Measurements from ENCODE around the gene GOLM1. TPM values are rescaled to one million over a fixed set of nuclear protein-coding genes. Genes with fewer than 3 reads are reported as not detected.

The GOLM1 gene
- total and polyA plus RNA-seq, 2 of the 13 experiments (the other 11 are each of a cell fraction or from before 2014, with no cell fraction given), result 0.20 to 0.30 TPM

- TF ChIP-seq TCF12 (IDR thresholded peaks at IDR 0.05), result no peak
- TF ChIP-seq TCF12 (CRISPR knock-in tag; IDR thresholded peaks at IDR 0.05), result peak; percentile 87; the same call in 1 of the 2 replicates
- TF ChIP-seq MYPOP (CRISPR knock-in tag; IDR thresholded peaks at IDR 0.05), result 0 out of 2 replicates have a peak, but pooled peaks have one; percentile 56
- TF ChIP-seq ZNF430 (CRISPR knock-in tag; IDR thresholded peaks at IDR 0.05), result no peak
- peak; percentile 61 for TF ChIP-seq ELF1 (CRISPR knock-in tag; IDR thresholded peaks at IDR 0.05)
- TF ChIP-seq BCL6 (CRISPR knock-in tag; IDR thresholded peaks at IDR 0.05), result peak; percentile 92
- no peak for TF ChIP-seq KLF13 (CRISPR knock-in tag; IDR thresholded peaks at IDR 0.05)
- TF ChIP-seq FOXA1 (IDR thresholded peaks at IDR 0.05), result peak; percentile 43; the same call in 1 of the 2 replicates
- TF ChIP-seq FOXA1 (CRISPR knock-in tag; IDR thresholded peaks at IDR 0.05), result peak; percentile 99
- peak; percentile 85 for TF ChIP-seq SALL1 (CRISPR knock-in tag; IDR thresholded peaks at IDR 0.05)
- TF ChIP-seq NKX3-1 (CRISPR knock-in tag; IDR thresholded peaks at IDR 0.05), result peak; percentile 98
- no peak for TF ChIP-seq ZNF317 (CRISPR knock-in tag; IDR thresholded peaks at IDR 0.05)
- no peak for TF ChIP-seq HIC2 (CRISPR knock-in tag; IDR thresholded peaks at IDR 0.05; ENCODE audit: low read depth)
- TF ChIP-seq SKI (IDR thresholded peaks at IDR 0.05; ENCODE audit: partially characterized antibody), result peak; percentile 17
- TF ChIP-seq NFKBIZ (CRISPR knock-in tag; IDR thresholded peaks at IDR 0.05), result peak; percentile 66; the same call in 1 of the 2 replicates
- no peak for TF ChIP-seq HNF4G (IDR thresholded peaks at IDR 0.05; ENCODE audit: borderline replicate concordance, low read depth, low read length)
- TF ChIP-seq HNF4G (CRISPR knock-in tag; IDR thresholded peaks at IDR 0.05; ENCODE audit: borderline replicate concordance, low read depth), result peak; percentile 34; the same call in 1 of the 2 replicates
- TF ChIP-seq GATAD2A (CRISPR knock-in tag; IDR thresholded peaks at IDR 0.05), result peak; percentile 79
- TF ChIP-seq RAD21 (CRISPR knock-in tag; IDR thresholded peaks at IDR 0.05), result no peak
- TF ChIP-seq SAP130 (CRISPR knock-in tag; IDR thresholded peaks at IDR 0.05; ENCODE audit: low read depth), result peak; percentile 58
- peak; percentile 81 for TF ChIP-seq HNF4A (CRISPR knock-in tag; IDR thresholded peaks at IDR 0.05)
- TF ChIP-seq ARNTL (CRISPR knock-in tag; IDR thresholded peaks at IDR 0.05), result 0 out of 2 replicates have a peak, but pooled peaks have one; percentile 58
- no peak for TF ChIP-seq ZNF335 (CRISPR knock-in tag; IDR thresholded peaks at IDR 0.05)
- TF ChIP-seq RERE (CRISPR knock-in tag; IDR thresholded peaks at IDR 0.05; ENCODE audit: low read depth), result peak; percentile 100
- TF ChIP-seq GFI1 (CRISPR knock-in tag; IDR thresholded peaks at IDR 0.05; ENCODE audit: borderline replicate concordance), result peak; percentile 100
These were observed 5.4 kb downstream of the GOLM1 start (continued) for GRCh38 chr9:86093788-86094555.
